ENCODE measurements around the gene RAB28. TPM values are rescaled to one million over a fixed set of nuclear protein-coding genes. Genes with fewer than 3 reads are reported as not detected.
"Not testable (repeated sequence)": the region's sequence is repeated elsewhere in the genome, so short reads cannot be mapped to it uniquely, and the experiment has no call there.

RAB28 gene
- total RNA-seq, 1 experiment from 2014 or later: 17.2 TPM

DNA sequence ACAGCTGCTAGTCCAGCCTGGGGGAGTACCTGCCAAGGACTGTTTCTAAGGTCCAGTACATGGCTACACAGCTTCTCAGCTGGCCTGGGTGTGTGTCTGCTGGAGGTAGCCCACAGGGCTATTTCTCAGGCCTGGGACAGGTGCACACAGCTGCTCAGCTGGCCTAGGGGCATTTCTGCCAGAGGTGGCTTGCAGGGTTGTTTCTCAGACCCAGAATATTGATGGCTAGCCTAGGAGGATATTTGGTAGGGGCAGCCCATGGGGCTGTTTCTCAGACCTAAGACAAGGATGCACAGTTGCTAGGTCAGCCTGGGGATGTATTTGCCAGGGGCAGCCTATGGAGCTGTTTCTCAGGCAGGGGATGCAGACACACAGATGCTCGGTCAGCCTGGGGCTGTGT, 29.4 kb downstream of the RAB28 start:
- DNase-seq (ENCODE audit: extremely low read depth, low read depth): no peak

DNA sequence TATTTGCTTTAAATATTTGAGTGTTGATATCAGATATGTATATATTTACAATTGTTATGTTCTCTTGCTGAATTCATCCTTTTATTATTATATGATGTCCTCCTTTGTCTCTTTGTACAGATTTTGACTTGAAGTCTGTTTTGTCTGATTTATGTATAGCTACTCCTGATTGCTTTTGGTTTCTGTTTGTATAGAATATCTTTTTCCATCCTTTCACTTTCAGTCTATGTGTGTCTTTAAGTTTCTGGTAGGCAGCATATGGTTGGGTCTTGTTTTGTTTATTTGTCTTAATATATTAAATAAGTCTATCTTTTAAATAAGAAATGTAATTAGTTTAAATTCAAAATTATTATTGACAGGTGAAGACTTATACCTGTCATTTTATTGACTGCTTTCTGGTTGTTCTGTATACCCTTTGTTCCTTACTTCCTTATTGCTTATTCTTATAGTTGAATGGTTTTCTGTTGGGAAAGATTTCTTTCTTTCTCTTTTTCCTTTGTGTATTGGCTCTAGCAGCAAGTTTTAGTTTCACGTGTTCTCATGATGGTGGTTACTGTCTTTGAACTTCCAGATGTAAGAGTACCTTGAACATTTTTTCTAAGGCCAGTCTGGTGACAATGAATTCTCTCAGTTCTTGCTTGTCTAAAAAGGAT, 31.1 kb downstream of the RAB28 start:
- no peak for DNase-seq (ENCODE audit: extremely low read depth, low read depth)

DNA sequence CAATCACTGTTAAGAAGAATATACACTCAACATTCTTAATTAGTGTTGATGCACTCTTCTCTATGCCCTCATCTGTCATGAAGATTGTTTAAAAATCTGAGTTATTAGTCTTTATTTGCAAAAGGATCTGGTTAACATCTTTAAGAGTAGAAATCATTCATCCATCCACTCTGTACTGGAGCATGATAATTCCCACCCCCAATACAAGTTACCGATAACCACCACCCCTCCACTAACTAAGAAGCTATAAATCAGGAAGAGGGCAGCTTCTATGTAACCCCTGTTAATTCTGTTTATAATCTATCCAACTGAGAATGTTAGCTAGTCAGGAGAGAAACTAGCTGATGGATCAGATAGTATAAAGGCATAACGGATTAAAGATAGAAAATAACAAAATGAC, 34.5 kb downstream of the RAB28 start:
- no peak for DNase-seq (ENCODE audit: extremely low read depth, low read depth)

DNA sequence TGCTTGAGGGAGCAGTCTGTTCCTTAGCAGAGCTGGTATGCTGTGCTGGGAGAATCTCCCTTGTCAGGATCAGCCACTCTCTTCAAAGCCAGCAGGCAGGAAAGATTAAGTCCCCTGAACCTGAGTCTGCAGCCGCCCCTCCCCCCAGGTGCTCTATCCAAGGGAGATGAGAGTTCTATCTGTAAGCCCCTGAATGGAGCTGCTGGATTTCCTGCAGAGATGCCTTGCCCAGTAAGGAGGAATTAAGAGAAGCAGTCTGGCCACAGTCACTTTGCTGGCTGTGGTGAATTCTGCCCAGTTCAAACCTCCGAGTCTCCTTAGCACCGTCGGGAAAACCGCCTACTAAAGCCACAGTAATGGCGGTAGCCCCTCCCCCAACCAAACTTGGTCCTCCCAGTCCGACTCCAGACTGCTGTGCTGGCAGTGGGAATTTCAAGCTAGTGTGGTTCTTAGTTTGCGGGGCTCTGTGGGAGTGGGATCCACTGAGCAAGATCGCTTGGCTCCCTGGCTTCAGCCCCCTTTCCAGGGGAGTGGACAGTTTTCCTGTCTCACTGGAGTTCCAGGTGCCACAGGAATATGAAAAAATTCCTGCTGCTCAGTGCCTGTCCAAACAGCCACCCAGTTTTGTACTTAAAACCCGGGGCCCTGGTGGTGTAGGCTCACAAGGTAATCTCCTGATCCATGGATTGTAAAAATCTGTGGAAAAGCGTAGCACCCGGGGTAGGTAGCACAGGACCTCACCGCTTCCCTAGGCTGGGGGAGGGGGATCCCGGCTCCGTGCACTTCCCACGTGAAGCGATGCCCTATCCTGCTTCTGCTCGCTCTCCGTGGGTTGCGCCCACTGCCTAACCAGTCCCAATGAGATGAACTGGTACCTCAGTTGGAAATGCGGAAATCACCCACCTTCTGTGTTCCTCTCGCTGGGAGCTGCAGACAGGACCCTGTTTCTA, 38.0 kb downstream of the RAB28 start:
- DNase-seq (ENCODE audit: extremely low read depth, low read depth): no peak

DNA sequence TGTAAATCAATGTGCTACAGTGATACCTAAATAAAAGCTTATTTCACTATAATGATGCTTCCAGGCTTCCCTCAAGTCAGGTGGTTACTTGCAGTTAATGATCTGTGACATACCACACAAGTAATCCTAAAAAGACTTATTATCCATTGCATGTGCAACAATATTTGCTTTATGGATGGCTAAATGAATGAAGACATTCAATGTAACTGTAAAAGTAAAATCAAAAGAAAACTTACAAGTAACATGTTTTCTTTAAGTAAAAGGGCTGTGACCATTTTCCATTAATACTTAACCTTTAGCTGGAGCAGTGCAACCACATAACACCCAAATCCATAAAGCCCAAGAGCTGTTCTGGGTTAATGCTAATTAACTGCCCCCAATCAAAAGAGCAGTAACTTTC, 42.6 kb downstream of the RAB28 start:
- no peak for DNase-seq (ENCODE audit: extremely low read depth, low read depth)

DNA sequence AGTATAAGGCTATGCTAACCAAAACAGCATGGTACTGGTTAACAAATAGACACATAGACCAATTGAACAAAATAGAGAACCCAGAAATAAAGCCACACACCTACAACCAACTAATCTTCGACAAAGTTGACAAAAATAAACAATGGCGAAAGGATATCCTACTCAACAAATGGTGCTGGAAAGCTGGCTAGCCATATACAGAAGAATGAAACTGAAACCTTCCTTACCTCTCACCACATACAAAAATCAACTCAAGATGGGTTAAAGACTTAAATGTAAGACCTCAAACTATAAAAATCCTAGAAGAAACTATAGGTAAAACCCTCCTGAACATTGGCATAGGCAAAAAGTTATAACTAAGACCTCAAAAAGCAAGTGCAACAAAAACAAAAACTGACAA, 47.2 kb downstream of the RAB28 start:
- DNase-seq (ENCODE audit: extremely low read depth, low read depth): no peak

DNA sequence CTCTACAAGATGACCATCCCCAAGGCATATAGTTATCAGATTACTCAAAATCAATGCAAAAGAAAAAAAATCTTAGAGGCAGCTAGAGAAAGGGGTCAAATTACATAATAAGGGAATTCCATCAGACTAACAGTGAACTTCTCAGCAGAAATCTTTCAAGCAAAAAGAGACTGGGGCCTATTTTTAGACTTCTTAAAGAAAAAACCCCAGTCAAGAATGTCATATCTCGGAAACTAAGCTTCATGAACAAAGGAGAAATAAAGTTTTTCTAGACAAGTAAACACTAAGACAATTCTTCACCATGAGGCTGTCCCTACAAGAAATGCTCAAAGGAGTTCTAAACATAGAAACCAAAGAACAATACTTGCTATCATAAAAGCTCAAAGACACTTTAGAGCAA, 51.7 kb downstream of the RAB28 start:
- no peak for DNase-seq (ENCODE audit: extremely low read depth, low read depth)

DNA sequence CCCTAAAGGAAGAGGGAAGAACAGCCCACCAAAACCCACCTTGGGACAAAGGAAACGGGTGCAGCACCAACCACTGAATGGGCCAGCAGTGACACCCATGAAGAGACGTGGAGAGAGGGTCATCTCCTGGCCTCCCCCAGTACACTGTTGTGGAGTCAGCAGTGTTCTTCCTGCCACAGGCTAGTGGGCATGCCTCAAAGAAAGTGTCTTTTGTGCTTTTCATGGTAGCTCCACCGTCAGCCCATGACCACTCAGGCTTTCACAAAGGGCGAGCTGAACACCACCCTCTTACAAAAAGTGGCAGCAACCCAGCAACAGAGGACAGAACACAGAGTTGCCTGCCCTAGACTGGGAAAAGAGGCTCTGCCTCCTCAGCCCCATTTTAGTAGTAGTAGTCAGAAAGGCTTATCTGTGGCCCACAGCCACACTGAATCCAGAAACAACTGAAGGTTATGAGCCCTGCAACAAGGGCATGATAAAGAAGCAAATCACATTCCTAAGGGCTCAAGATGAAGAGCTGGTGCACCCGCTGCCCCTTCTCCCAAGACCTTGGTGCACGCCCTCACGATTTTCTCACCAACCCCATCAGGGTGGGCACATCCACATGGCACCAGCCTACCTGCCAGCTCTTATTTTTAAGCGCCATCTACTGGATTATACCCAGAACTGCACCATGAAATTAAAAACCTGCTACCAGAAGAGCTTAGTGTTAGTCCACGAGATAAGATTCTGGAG, 53.1 kb downstream of the RAB28 start:
- no peak for DNase-seq (ENCODE audit: extremely low read depth, low read depth)

DNA sequence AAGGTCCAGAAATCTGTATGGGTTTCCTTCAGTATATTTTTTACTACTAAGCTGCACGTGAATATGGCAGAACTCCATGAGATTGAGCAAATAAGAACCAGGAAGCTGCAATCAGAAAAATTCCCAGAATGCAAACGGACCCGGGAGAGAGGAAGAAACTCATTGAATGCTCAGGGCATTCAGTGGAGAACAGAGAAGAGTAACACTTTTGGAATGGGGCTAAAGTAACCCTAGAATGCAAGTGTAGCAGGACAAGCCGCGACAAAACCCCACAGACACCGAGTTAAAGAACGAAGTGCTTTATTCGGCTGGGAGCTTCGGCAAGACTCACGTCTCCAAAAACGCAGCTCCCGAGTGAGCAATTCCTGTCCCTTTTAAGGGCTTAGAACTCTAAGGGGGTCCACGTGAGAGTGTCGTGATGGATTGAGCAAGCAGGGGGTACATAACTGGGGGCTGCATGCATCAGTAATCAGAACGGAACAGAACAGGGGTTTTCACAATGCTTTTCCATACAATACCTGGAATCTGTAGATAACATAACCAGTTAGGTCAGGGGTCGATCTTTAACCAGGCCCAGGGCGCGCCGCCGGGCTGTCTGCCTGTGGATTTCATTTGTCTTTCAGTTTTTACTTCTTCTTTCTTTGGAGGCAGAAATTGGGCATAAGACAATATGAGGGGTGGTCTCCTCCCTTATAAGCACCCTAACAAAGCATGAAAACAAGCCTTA, 56.4 kb downstream of the RAB28 start:
- DNase-seq (ENCODE audit: extremely low read depth, low read depth): no peak

DNA sequence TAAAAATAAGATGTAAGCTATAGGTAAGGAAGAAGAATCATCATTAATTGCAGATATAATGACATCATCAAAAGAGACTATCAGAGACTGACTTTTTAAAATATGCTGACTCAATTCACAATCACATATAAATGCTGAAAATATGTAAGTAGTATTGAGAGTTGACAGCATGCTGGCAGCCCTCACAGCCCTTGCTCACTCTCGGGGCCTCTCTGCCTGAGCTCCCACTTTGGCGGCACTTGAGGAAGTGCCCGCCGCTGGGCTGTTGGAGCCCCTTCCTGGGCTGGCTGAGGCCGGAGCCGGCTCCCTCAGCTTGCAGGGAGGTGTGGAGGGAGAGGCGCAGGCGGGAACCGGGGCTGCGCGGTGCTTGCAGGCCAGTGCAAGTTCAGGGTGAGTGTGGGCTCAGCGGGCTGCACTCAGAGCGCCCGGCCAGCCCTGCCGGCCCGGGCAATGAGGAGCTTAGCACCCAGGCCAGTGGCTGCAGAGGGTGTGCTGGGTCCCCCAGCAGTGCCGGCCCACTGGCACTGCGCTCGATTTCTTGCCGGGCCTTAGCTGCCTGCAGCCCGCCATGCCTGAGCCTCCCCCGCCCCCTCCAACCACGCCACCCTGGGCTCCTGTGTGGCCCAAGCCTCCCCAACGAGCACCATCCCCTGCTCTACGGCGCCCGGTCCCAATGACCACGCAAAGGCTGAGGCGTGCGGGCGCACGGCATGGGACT, 68.9 kb downstream of the RAB28 start:
- DNase-seq (ENCODE audit: extremely low read depth, low read depth): no peak

DNA sequence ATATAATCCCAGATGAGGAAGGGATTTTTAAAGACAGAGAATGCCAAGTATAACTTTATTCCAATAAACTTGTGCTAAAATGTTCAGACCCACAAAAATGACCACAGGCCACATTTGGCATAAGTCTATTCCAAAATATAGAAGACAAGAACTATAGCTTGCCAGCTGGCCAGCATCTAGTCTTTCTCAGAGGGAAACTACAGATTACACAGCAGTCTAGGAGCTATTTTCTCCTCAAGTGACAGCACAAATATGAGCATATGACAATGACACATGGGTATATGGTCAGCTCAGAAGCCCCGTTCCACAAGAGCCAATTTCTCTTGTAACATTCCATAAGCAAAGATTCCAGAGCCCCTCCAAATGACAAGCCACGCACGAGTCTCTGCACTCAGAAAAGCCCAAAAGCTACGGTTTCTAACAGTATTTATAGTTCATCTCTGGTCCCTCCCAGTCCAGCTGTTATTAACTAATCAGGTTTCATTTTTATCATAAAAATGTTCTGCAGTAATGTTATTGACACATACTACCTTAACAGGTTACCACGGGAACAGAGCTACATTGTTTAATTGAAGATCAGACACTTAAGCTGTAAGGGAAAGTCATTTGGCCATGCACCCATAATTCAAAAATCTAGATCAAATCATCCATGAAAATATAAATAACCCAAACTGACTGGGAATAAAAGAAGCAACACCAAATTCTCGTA, 70.3 kb downstream of the RAB28 start:
- DNase-seq (ENCODE audit: extremely low read depth, low read depth): no peak

DNA sequence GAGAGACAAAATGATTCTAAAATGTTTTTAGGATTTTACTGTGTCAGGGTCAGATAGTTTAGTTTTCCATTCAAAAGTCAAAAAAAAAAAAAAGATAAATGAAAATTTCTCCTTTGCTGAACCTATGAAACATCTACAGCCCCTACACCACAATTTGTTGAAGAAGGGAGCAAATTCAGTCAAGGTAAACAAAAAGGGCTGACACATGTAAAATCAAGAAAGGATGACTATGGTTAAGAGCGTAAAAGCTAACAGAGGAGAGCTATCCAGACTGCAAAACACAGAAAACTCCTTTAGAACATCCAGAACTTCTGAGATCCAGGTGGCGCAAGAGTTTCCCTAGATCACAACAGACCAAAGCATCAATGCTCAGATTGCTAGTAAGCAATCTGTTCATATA, 72.2 kb downstream of the RAB28 start:
- no peak for DNase-seq (ENCODE audit: extremely low read depth, low read depth)

DNA sequence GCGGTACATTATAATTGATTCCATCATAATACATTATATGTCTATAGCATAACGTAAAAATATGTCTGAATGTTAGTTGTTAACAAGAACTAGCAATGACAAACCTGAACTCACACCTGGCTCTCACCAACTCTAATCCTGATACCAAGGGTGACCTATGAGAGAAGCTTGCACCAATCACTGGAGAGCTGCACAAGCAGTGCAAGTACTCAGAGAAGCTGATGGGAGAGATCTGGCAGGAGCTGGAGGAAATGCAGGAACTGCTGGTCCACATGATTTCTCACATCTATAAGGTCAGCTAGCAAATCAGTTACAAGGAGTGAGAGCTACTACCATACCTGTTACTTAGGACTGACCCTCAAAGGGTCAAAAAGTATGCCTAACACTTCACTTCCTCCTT, 74.8 kb downstream of the RAB28 start:
- DNase-seq (ENCODE audit: extremely low read depth, low read depth): no peak

DNA sequence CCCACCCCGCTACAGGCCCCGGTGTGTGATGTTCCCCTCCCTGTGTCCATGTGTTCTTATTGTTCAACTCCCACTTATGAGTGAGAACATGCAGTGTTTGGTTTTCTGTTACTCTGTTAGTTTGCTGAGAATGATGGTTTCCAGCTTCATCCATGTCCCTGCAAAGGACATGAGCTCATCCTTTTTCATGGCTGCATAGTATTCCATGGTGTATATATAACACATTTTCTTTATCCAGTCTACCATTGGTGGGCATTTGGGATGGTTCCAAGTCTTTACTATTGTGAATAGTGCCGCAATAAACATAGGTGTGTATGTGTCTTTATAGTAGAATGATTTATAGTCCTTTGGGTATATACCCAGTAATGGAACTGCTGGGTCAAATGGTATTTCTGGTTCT, 78.0 kb downstream of the RAB28 start:
- DNase-seq (ENCODE audit: extremely low read depth, low read depth): not testable (repeated sequence)

DNA sequence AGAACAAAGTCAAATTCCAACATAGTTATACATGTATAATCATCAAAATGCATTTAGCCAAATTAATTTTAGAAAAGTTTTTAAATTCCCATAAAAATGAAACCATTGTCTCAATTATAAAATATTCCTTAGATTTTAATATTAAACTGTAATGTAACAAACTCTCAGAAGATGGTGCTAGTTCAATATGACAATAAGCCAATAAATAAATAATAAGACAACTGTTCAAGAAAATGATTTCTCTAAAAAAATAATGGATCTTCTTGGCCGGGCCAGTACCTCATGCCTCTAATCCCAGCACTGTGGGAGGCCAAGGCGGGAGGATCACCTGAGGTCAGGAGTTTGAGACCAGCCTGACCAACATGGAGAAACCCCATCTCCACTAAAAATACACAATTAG, 80.3 kb downstream of the RAB28 start:
- DNase-seq (ENCODE audit: extremely low read depth, low read depth): no peak

DNA sequence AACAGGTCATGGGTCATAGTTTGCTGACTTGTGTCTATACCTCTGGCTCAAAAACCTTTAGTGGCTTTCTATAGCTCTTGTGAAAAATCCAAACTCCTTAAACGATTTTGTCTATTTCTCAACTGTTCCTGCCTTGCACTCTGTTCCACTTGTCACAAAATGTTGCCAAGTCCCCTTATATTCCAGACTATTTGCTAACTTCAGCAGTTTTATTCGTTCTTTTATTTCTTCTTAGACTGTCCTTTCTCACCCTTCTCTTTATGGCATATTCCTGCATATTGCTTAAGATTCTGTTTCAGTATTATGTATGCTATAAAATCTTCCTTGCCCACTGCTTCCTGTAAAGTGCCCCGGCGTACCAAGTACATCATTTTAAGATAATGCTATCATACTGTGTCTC, 80.8 kb downstream of the RAB28 start:
- DNase-seq (ENCODE audit: extremely low read depth, low read depth): no peak

DNA sequence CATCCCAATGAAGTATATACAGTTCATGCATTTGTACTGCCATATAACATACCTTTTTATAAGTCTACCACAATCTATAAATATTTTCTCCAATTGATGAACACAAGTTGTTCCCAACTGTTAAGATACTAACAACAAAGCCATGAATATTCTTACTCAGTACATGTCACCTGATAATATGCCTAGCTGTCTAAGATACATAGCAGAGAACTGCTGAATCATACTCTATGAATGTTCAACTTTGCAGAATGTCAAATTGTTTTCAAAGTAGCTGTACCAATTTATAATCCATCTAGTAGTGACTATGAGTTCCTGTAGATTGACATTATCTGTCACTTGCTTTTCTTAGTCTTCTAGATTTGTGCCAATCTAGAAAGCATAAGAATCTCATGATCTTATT, 84.9 kb downstream of the RAB28 start:
- DNase-seq (ENCODE audit: extremely low read depth, low read depth): no peak

DNA sequence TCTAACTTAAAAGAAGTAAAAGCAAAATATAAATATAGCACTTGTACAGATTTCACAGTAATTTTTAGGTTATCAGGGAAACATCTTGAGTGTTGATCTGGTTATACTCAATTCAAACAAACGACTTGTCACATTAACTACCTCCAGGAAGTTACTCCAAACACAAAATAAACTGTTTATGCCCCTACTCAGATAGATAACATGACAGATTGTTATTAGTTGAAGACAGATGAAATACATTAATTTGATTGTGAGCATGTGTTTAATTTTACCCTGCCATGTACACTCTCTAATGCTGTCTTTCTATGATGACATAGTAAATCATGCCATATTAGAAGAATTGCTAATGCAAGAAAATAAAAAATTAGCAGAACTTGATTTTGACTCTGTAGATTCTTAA, 88.0 kb downstream of the RAB28 start:
- DNase-seq (ENCODE audit: extremely low read depth, low read depth): no peak

DNA sequence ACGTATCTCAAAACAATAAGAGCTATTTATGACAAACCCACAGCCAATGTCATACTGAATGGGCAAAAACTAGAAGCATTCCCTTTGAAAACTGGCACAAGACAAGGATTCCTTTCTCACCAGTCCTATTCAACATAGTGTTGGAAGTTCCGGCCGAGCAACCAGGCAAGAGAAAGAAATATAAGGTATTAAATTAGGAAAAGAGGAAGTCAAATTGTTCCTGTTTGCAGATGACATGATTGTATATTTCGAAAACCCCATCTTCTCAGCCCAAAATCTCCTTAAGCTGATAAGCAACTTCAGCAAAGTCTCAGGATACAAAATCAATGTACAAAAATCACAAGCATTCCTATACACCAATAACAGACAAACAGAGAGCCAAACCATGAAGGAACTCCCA, 94.2 kb downstream of the RAB28 start:
- DNase-seq (ENCODE audit: extremely low read depth, low read depth): not testable (repeated sequence)
